GM23338 (cell line): ENCODE measurements around the gene ABL2.

Source experiments
- NANOG ChIP-seq: IDR thresholded peaks from 2 replicates; pipeline ENCODE4 v1.6.1; 2016; ENCODE audit warnings: antibody characterized with exemption, borderline replicate concordance
- POLR2AphosphoS5 ChIP-seq: IDR thresholded peaks from 2 replicates; pipeline ENCODE4 v1.6.1; 2016; ENCODE audit warnings: antibody characterized with exemption, low read depth
- TF ChIP-seq, protein P1 (sequence below), 2 experiments: fragments of 200-600 bp in 1 of 2; sonication (generic) in 1 of 2; conservative IDR thresholded peaks; 2 replicates each; pipeline versions ENCODE4 v1.5.1 to v1.6.1; 2016 to 2017; ENCODE audit warnings: antibody characterized with exemption in 2 of 2, low read depth in 2 of 2, mild to moderate bottlenecking in 2 of 2, moderate library complexity in 1 of 2

DNA sequence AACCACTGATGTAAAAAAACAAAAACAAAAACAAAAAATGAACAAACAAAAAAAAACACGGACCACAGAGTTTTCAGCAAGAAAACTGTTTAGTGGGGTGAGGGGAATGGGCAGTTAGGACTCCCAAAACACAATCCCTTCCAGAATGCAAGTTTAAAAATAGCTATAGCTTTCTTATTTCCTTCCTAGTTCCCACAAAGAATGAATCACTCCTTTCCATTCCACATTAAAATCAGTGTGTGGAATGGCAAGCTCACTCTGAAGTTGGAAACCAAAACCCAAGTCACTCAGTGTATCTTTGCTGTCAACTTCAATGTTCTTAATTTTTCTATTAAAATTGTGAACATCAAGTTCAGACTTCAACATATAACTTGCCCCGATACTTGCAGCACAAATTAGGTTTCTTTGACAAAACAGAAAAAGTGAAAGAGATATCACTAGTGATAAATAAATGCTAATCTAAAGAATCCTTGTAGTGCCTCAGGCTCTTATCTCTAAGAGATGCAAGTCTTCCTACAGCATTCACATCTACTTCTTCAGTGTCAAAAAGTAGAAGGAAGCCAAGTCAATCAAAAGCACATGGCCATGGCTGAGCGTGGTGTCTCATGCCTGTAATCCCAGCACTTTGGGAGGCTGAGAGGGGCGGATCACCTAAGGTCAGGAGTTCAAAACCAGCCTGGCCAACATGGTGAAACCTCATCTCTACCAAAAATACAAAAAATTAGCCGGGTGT is 102.1 kb downstream of the ABL2 start:
- TF ChIP-seq POLR2AphosphoS5 (no peak), NANOG (no peak)
- TF ChIP-seq, protein P1, sequence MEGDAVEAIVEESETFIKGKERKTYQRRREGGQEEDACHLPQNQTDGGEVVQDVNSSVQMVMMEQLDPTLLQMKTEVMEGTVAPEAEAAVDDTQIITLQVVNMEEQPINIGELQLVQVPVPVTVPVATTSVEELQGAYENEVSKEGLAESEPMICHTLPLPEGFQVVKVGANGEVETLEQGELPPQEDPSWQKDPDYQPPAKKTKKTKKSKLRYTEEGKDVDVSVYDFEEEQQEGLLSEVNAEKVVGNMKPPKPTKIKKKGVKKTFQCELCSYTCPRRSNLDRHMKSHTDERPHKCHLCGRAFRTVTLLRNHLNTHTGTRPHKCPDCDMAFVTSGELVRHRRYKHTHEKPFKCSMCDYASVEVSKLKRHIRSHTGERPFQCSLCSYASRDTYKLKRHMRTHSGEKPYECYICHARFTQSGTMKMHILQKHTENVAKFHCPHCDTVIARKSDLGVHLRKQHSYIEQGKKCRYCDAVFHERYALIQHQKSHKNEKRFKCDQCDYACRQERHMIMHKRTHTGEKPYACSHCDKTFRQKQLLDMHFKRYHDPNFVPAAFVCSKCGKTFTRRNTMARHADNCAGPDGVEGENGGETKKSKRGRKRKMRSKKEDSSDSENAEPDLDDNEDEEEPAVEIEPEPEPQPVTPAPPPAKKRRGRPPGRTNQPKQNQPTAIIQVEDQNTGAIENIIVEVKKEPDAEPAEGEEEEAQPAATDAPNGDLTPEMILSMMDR (conservative IDR thresholded peaks at IDR 0.05; ENCODE audit: low read depth in 2 of 2), result no peak
